ENCODE data around the gene CT45A7.
"Not testable (repeated sequence)": the region's sequence is repeated elsewhere in the genome, so short reads cannot be mapped to it uniquely, and the experiment has no call there.

The CT45A7 gene

GRCh38 chrX:135837180-135837579 lies at the start of gene CT45A7:
Gene CT45A7, minus strand, starts transcription at chrX:135837280. Its CDS starts 3,747 bp downstream, at chrX:135833533.
- not testable (repeated sequence) for DNase-seq

GRCh38 chrX:135882741-135883140 lies 45.7 kb upstream of the CT45A7 start:
- not testable (repeated sequence) for DNase-seq

GRCh38 chrX:135871712-135872111 lies 34.6 kb upstream of the CT45A7 start, which contains the start of gene CT45A9:
Gene CT45A9, minus strand, starts transcription at chrX:135871812. Its CDS starts 3,751 bp downstream, at chrX:135868061.
- not testable (repeated sequence) for DNase-seq

GRCh38 chrX:135854438-135854837 lies 17.4 kb upstream of the CT45A7 start, which contains the start of gene CT45A8:
Gene CT45A8, minus strand, starts transcription at chrX:135854538. Its CDS starts 3,755 bp downstream, at chrX:135850783.
- DNase-seq: not testable (repeated sequence)

GRCh38 chrX:135819912-135820311 lies 17.2 kb downstream of the CT45A7 start, which contains the start of gene CT45A2:
Gene CT45A2, minus strand, starts transcription at chrX:135820012. Its CDS starts 3,747 bp downstream, at chrX:135816265.
- not testable (repeated sequence) for DNase-seq

- DNase-seq: not testable (repeated sequence)
Measured at GRCh38 chrX:135802687-135803086, 34.4 kb downstream of the CT45A7 start, which contains the start of gene CT45A6. Gene CT45A6, minus strand, starts transcription at chrX:135802787. Its CDS starts 3,794 bp downstream, at chrX:135798993.

GRCh38 chrX:135785403-135785802 lies 51.7 kb downstream of the CT45A7 start, which contains the start of gene CT45A5:
Gene CT45A5, minus strand, starts transcription at chrX:135785503. Its CDS starts 3,774 bp downstream, at chrX:135781729.
- DNase-seq: not testable (repeated sequence)

Measured in NCI-H446 (cell line).